Measurements from ENCODE around the gene ZNF236.

Gene ZNF236

DNA sequence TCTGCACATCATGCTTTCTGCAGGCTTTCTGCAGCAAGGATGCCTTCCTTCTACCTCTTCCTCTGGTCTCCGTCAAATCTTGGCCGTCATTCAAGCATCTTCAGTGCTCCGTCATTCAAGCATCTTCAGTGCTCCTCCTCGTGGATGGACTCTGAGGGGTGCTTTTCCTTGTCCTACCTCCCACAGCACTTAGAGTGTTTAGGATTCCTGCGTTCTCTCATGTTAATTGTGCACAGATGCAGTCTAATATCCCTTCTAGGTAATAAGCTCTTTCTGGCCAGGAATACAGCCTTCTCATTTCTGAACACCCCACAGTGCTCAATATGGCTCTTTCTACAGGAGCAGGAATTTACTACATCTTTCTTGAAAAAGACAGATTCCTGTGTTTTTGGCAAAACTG is 59.8 kb downstream of the ZNF236 start:
- DNase-seq (ENCODE audit: extremely low read depth, low read depth): no peak
- H3K4me3 ChIP-seq (replicated peaks; ENCODE audit: low read depth, low read length): no peak overlapping the region
- no peak for TF ChIP-seq CTCF (IDR thresholded peaks at IDR 0.05; ENCODE audit: low read depth, low read length, missing control alignments)

DNA sequence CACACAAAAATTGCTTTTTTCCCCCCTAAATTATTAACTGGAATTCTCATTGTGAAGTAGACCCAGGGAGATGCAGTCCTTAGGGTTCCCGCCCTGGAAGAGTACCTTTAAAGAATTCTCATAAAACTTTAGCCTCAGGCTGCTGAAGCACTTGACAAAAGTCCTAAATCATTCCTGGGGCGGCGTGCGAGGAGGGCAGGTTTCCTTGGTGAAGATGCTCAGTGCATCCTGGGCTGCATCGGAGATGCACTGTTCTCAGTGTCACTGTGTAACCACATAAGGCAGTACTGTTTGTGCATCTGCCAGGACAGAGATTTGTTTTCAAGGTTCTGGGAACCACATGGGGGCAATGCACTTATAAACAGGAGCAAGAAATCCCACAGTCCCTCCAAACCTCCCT is 62.6 kb downstream of the ZNF236 start:
- no peak for TF ChIP-seq CTCF (IDR thresholded peaks at IDR 0.05; ENCODE audit: low read depth, low read length, missing control alignments)
- H3K4me3 ChIP-seq (replicated peaks; ENCODE audit: low read depth, low read length): no peak overlapping the region
- no peak for DNase-seq (ENCODE audit: extremely low read depth, low read depth)

GRCh38 chr18:76886112-76886511 is 63.8 kb downstream of the ZNF236 start:
- DNase-seq (ENCODE audit: extremely low read depth, low read depth): no peak
- H3K4me3 ChIP-seq (replicated peaks; ENCODE audit: low read depth, low read length): no peak overlapping the region
- TF ChIP-seq CTCF (IDR thresholded peaks at IDR 0.05; ENCODE audit: low read depth, low read length, missing control alignments): no peak

DNA sequence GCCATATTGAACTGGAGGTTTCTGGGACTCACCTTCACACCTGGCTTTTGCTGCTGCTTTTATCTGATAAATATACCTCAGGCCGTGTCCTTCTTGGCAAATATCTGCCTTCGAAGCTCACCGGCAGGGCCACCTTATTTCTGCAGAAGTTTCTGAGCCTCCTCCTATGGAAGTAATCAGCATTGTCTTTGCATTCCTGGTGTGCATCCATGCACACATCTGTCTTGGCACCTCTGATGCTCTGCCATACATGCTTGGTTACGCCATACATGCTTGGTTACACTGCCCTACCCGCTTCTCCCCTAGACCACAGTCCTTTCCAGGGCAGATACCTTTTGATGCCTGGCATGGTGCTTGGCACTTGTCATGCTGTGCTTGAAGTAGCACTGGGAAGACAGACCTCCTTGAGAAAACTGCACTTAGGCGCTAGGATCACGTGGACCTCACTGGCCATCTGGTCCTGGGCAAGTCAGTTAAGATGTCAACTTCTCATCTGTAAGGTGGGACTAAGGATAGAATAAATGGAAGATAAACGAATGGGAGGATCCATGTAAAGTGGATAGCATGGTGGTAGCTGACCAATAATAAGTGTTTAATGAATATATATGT is 66.8 kb downstream of the ZNF236 start:
- no peak for DNase-seq (ENCODE audit: extremely low read depth, low read depth)
- H3K4me3 ChIP-seq (replicated peaks; ENCODE audit: low read depth, low read length): no peak overlapping the region
- no peak for TF ChIP-seq CTCF (IDR thresholded peaks at IDR 0.05; ENCODE audit: low read depth, low read length, missing control alignments)

DNA sequence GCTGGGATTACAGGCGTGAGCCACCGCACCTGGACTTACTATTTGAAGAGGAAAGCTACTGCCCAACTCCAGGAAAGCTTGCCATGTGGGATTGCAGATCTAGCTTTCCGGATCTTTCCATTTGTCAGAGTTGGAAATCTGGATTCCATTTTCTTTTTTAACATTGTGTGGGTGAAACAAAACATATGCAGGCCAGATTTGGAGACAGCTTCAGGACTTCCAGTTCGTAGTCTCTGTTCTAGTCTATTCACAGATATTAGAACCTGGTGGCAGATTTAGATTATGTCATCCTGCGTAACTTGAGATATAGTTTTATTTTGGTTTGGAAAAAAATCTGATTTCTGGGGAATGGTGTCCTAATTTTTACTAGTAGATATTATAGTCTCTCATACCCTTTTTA is 70.5 kb downstream of the ZNF236 start:
- TF ChIP-seq CTCF (IDR thresholded peaks at IDR 0.05; ENCODE audit: low read depth, low read length, missing control alignments): no peak
- DNase-seq (ENCODE audit: extremely low read depth, low read depth): peak; percentile 77
- H3K4me3 ChIP-seq (replicated peaks; ENCODE audit: low read depth, low read length): no peak overlapping the region

DNA sequence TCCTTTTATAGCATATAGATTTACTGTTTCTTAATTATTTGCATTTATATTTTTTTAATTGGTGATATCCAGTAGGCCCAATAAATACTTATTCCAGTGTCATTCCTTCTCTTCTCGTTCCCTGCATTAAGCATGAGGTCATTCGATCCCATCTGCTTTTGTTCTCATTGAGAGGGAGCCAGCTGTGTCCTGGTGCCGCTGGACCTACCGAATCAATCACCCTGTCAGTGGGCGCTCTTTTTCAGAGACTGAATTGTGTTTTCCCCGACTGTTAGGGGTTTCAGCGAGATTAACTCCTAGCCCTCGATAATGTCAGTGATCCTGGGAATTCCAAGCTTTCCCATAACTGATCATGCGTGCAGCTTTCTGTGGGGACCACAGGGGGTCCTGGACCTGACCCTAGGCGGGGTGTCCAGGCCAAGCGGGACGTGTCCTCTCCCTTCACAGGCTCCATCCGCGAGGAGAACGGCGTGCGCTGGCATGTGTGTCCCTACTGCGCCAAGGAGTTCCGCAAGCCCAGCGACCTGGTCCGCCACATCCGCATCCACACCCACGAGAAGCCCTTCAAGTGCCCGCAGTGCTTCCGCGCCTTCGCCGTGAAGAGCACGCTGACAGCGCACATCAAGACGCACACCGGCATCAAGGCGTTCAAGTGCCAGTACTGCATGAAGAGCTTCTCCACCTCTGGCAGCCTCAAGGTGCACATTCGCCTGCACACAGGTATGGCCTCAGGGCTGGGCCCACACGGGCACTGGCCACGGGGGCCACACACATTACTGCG is 72.4 kb downstream of the ZNF236 start:
- no peak for TF ChIP-seq CTCF (IDR thresholded peaks at IDR 0.05; ENCODE audit: low read depth, low read length, missing control alignments)
- no peak for DNase-seq (ENCODE audit: extremely low read depth, low read depth)
- no peak overlapping the region for H3K4me3 ChIP-seq (replicated peaks; ENCODE audit: low read depth, low read length)

Measured in HFF-Myc (cell line).